CD1c-positive myeloid dendritic cell (primary cell): Measurements from ENCODE around the gene AKAP11.
A peak's percentile ranks its signal among the peaks of the same experiment; 100 is the strongest.
"Not testable (repeated sequence)": the region's sequence is repeated elsewhere in the genome, so short reads cannot be mapped to it uniquely, and the experiment has no call there.

Experiments
- DNase-seq: peaks from one replicate; pipeline ENCODE4 v3.0.0-alpha.2; 2016; ENCODE audit errors: extremely low spot score

The AKAP11 gene

GRCh38 chr13:42272115-42272803, at the start of gene AKAP11:
TSS of gene AKAP11 (plus strand) at chr13:42272152. CDS start at chr13:42286349, 14,197 bp downstream.
- DNase-seq, result peak; percentile 62

- no peak for DNase-seq
Observed at GRCh38 chr13:42223681-42224080, 48.3 kb upstream of the AKAP11 start.

- DNase-seq, result no peak
Observed at GRCh38 chr13:42225051-42225450, 46.9 kb upstream of the AKAP11 start.

GRCh38 chr13:42226759-42227158, 45.2 kb upstream of the AKAP11 start:
- not testable (repeated sequence) for DNase-seq

GRCh38 chr13:42228527-42228926, 43.4 kb upstream of the AKAP11 start:
- no peak for DNase-seq

GRCh38 chr13:42229287-42229686, 42.7 kb upstream of the AKAP11 start:
- DNase-seq, result no peak

GRCh38 chr13:42232671-42233070, 39.3 kb upstream of the AKAP11 start:
- DNase-seq, result no peak

- DNase-seq, result no peak
Observed at GRCh38 chr13:42233726-42234125, 38.2 kb upstream of the AKAP11 start.

- DNase-seq, result no peak
Observed at GRCh38 chr13:42239161-42239560, 32.8 kb upstream of the AKAP11 start.

- DNase-seq, result no peak
Observed at GRCh38 chr13:42239644-42240043, 32.3 kb upstream of the AKAP11 start.

- no peak for DNase-seq
Observed at GRCh38 chr13:42246541-42246940, 25.4 kb upstream of the AKAP11 start.

- no peak for DNase-seq
Observed at GRCh38 chr13:42247883-42248282, 24.1 kb upstream of the AKAP11 start.

GRCh38 chr13:42255886-42256285, 16.1 kb upstream of the AKAP11 start:
- no peak for DNase-seq

- DNase-seq, result no peak
Observed at GRCh38 chr13:42258747-42259146, 13.2 kb upstream of the AKAP11 start.

- no peak for DNase-seq
Observed at GRCh38 chr13:42259515-42259914, 12.4 kb upstream of the AKAP11 start.

- DNase-seq, result no peak
Observed at GRCh38 chr13:42260903-42261654, 10.9 kb upstream of the AKAP11 start.

- DNase-seq, result no peak
Observed at GRCh38 chr13:42266473-42266872, 5.5 kb upstream of the AKAP11 start.

- DNase-seq, result no peak
Observed at GRCh38 chr13:42270160-42270856, 1.6 kb upstream of the AKAP11 start.

GRCh38 chr13:42270857-42271215, 1.1 kb upstream of the AKAP11 start:
- no peak for DNase-seq

GRCh38 chr13:42271337-42272114, 426 bp upstream of the AKAP11 start:
- DNase-seq, result peak; percentile 97

GRCh38 chr13:42272804-42273175, 838 bp downstream of the AKAP11 start:
- DNase-seq, result peak; percentile 17
